CD8-positive, alpha-beta memory T cell (primary cell): ENCODE data around the gene BTBD9. TPM values are rescaled to one million over a fixed set of nuclear protein-coding genes. Genes with fewer than 3 reads are reported as not detected.
"Not testable (repeated sequence)": the region's sequence is repeated elsewhere in the genome, so short reads cannot be mapped to it uniquely, and the experiment has no call there.

ENCODE experiments used
- CTCF ChIA-PET: fragments of 350-600 bp; sonication (Branson Sonifier 250); formaldehyde crosslinking; loops from one replicate; lab custom pipeline; 2021; ENCODE audit warnings: antibody characterized with exemption; lab: Charles Lee
- POLR2A ChIA-PET: fragments of 350-600 bp; sonication (Branson Sonifier 250); formaldehyde crosslinking; loops from one replicate; lab custom pipeline; 2021; ENCODE audit warnings: antibody characterized with exemption; lab: Charles Lee
- DNase-seq, 5 donors: peaks; one replicate each; pipeline versions ENCODE4 v3.0.0 to v3.0.0-alpha.2; 2020 to 2022; ENCODE audit warnings: mixed read lengths in 1 of 5
- H3K27ac ChIP-seq: one replicate; pipeline ENCODE4 v1.7.0; 2013; ENCODE audit warnings: low read depth, mild to moderate bottlenecking, low read length, moderate library complexity
- H3K27me3 ChIP-seq: 2 replicates; pipeline ENCODE4 v1.7.0; 2013; ENCODE audit warnings: low read length, mild to moderate bottlenecking; ENCODE audit not compliant: insufficient read depth, poor library complexity, severe bottlenecking
- H3K36me3 ChIP-seq: 2 replicates; pipeline ENCODE4 v1.7.0; 2013; ENCODE audit warnings: mild to moderate bottlenecking, low read length, moderate library complexity; ENCODE audit not compliant: insufficient read depth
- H3K4me1 ChIP-seq: 2 replicates; pipeline ENCODE4 v1.7.0; 2013; ENCODE audit warnings: mild to moderate bottlenecking, low read length, moderate library complexity; ENCODE audit not compliant: insufficient read depth
- H3K4me3 ChIP-seq: 2 replicates; pipeline ENCODE4 v1.7.0; 2013; ENCODE audit warnings: mild to moderate bottlenecking, low read length
- H3K9me3 ChIP-seq: 2 replicates; pipeline ENCODE4 v1.7.0; 2013; ENCODE audit warnings: mild to moderate bottlenecking, low read length
- H3K27ac Mint-ChIP-seq, 8 donors: one replicate each; pipeline ENCODE4 v1.8.0; 2020 to 2021; ENCODE audit warnings: mixed read lengths in 8 of 8, mild to moderate bottlenecking in 6 of 8, inconsistent platforms in 3 of 8, moderate library complexity in 3 of 8
- H3K27me3 Mint-ChIP-seq, 2 donors: one replicate each; pipeline ENCODE4 v1.8.0; 2020 to 2021; ENCODE audit warnings: mixed read lengths in 2 of 2, mild to moderate bottlenecking in 1 of 2, moderate library complexity in 1 of 2
- H3K36me3 Mint-ChIP-seq, 3 donors: one replicate each; pipeline ENCODE4 v1.8.0; 2020 to 2021; ENCODE audit warnings: mixed read lengths in 3 of 3, inconsistent platforms in 1 of 3, mild to moderate bottlenecking in 1 of 3
- H3K4me1 Mint-ChIP-seq, 3 donors: one replicate each; pipeline ENCODE4 v1.8.0; 2020 to 2021; ENCODE audit warnings: mixed read lengths in 3 of 3, inconsistent platforms in 1 of 3, mild to moderate bottlenecking in 1 of 3
- H3K4me3 Mint-ChIP-seq, 7 donors: one replicate each; pipeline ENCODE4 v1.8.0; 2020 to 2021; ENCODE audit warnings: mixed read lengths in 7 of 7, mild to moderate bottlenecking in 6 of 7, moderate library complexity in 4 of 7, inconsistent platforms in 2 of 7
- H3K9me3 Mint-ChIP-seq, 5 donors: one replicate each; pipeline ENCODE4 v1.8.0; 2020 to 2022; ENCODE audit warnings: mixed read lengths in 5 of 5, mild to moderate bottlenecking in 3 of 5, moderate library complexity in 2 of 5, inconsistent platforms in 1 of 5
- polyA plus RNA-seq: library from polyadenylated mRNA; unstranded; fragments of 300-500 nt; fragmentation: Illumina TruSeq; gene quantifications from one replicate; pipeline ENCODE4 v1.2.3, GENCODE V29; 2021
- total RNA-seq, 2 experiments: library from RNA; stranded (reverse); gene quantifications; one replicate each; pipeline ENCODE4 v1.2.3, GENCODE V29; 2021

Gene BTBD9
- total and polyA plus RNA-seq, 3 experiments from 2014 or later = 12.2 to 17.7 (median 14.9) TPM

- H3K4me3 ChIP-seq, H3K27ac ChIP-seq, H3K27me3 ChIP-seq, H3K9me3 ChIP-seq, H3K4me1 Mint-ChIP-seq, DNase-seq, H3K27me3 Mint-ChIP-seq, H3K27ac Mint-ChIP-seq, H3K4me3 Mint-ChIP-seq, H3K36me3 ChIP-seq, H3K36me3 Mint-ChIP-seq, CTCF ChIA-PET, H3K4me1 ChIP-seq, POLR2A ChIA-PET, H3K9me3 Mint-ChIP-seq: not testable (repeated sequence)
Measured at GRCh38 chr6:38425788-38426488, 213.8 kb downstream of the BTBD9 start.

GRCh38 chr6:38423746-38424145, 216.0 kb downstream of the BTBD9 start:
- Mint-ChIP-seq H3K27ac (no peak overlapping the region), H3K36me3 (peaks cover 0 to 6% (median 1%) of the 10 kb centered on the region in 3 donors), H3K4me1 (peaks cover 0 to 3% (median 0%) of the 10 kb centered on the region in 3 donors), H3K9me3 (no peaks in the 10 kb centered on the region), H3K27me3 (peaks cover 0 to 2% of the 10 kb centered on the region in 2 donors), H3K4me3 (no peak overlapping the region)
- Histone ChIP-seq H3K27ac (no peak overlapping the region), H3K4me1 (no peaks in the 10 kb centered on the region), H3K4me3 (no peak overlapping the region), H3K36me3 (no peaks in the 10 kb centered on the region), H3K27me3 (no peaks in the 10 kb centered on the region), H3K9me3 (no peaks in the 10 kb centered on the region)
- ChIA-PET CTCF (no interaction called here), POLR2A (no interaction called here)
- no peak for DNase-seq

GRCh38 chr6:38420207-38420606, 219.5 kb downstream of the BTBD9 start:
- no peak overlapping the region for H3K27ac ChIP-seq
- Mint-ChIP-seq H3K36me3 (peaks cover 0 to 2% (median 1%) of the 10 kb centered on the region in 3 donors), H3K27me3 (no peaks in the 10 kb centered on the region), H3K9me3 (no peaks in the 10 kb centered on the region), H3K4me1 (no peaks in the 10 kb centered on the region), H3K27ac (no peak overlapping the region), H3K4me3 (no peak overlapping the region)
- no peaks in the 10 kb centered on the region for H3K36me3 ChIP-seq
- CTCF ChIA-PET = no interaction called here
- H3K4me1 ChIP-seq = no peaks in the 10 kb centered on the region
- no peaks in the 10 kb centered on the region for H3K9me3 ChIP-seq
- POLR2A ChIA-PET = no interaction called here
- no peak overlapping the region for H3K4me3 ChIP-seq
- DNase-seq = no peak
- no peaks in the 10 kb centered on the region for H3K27me3 ChIP-seq

- ChIA-PET POLR2A (no interaction called here), CTCF (no interaction called here)
- Histone ChIP-seq H3K9me3 (no peaks in the 10 kb centered on the region), H3K4me3 (no peak overlapping the region), H3K27ac (no peak overlapping the region), H3K27me3 (no peaks in the 10 kb centered on the region), H3K36me3 (no peaks in the 10 kb centered on the region), H3K4me1 (no peaks in the 10 kb centered on the region)
- no peak overlapping the region for H3K27ac Mint-ChIP-seq
- no peak for DNase-seq
- no peak overlapping the region for H3K4me3 Mint-ChIP-seq
- H3K9me3 Mint-ChIP-seq = no peaks in the 10 kb centered on the region
- H3K27me3 Mint-ChIP-seq = no peaks in the 10 kb centered on the region
- H3K36me3 Mint-ChIP-seq = peaks cover 0 to 1% (median 0%) of the 10 kb centered on the region in 3 donors
- H3K4me1 Mint-ChIP-seq = no peaks in the 10 kb centered on the region
Measured at GRCh38 chr6:38417521-38417920, 222.2 kb downstream of the BTBD9 start.

- Mint-ChIP-seq H3K36me3 (peaks cover 0 to 5% (median 0%) of the 10 kb centered on the region in 3 donors), H3K4me3 (no peak overlapping the region), H3K27me3 (no peaks in the 10 kb centered on the region), H3K27ac (peak overlapping the region in 1 of 8 donors; percentile 52), H3K4me1 (no peaks in the 10 kb centered on the region), H3K9me3 (no peaks in the 10 kb centered on the region)
- CTCF ChIA-PET = no interaction called here
- H3K36me3 ChIP-seq = no peaks in the 10 kb centered on the region
- no peaks in the 10 kb centered on the region for H3K27me3 ChIP-seq
- POLR2A ChIA-PET = interaction anchor here (0.6 kb wide), 1 partner anchor 59 kb away, joined by 4 read pairs; no protein-coding TSS in a partner anchor
- H3K4me3 ChIP-seq = no peak overlapping the region
- H3K4me1 ChIP-seq = no peaks in the 10 kb centered on the region
- DNase-seq = no peak
- H3K9me3 ChIP-seq = no peaks in the 10 kb centered on the region
- no peak overlapping the region for H3K27ac ChIP-seq
Measured at GRCh38 chr6:38415231-38416005, 224.3 kb downstream of the BTBD9 start.

GRCh38 chr6:38413102-38413800, 226.5 kb downstream of the BTBD9 start:
- Histone ChIP-seq H3K4me1 (no peaks in the 10 kb centered on the region), H3K27ac (no peak overlapping the region), H3K4me3 (no peak overlapping the region), H3K9me3 (no peaks in the 10 kb centered on the region), H3K36me3 (no peaks in the 10 kb centered on the region), H3K27me3 (no peaks in the 10 kb centered on the region)
- no peak overlapping the region for H3K4me3 Mint-ChIP-seq
- no peak overlapping the region for H3K27ac Mint-ChIP-seq
- peaks cover 0 to 5% (median 2%) of the 10 kb centered on the region in 3 donors for H3K4me1 Mint-ChIP-seq
- CTCF ChIA-PET = no interaction called here
- POLR2A ChIA-PET = no interaction called here
- peaks cover 0 to 5% (median 1%) of the 10 kb centered on the region in 3 donors for H3K36me3 Mint-ChIP-seq
- H3K9me3 Mint-ChIP-seq = no peaks in the 10 kb centered on the region
- H3K27me3 Mint-ChIP-seq = no peaks in the 10 kb centered on the region
- DNase-seq = no peak

GRCh38 chr6:38407192-38407591, 232.5 kb downstream of the BTBD9 start:
- Mint-ChIP-seq H3K36me3 (peaks cover 0 to 4% (median 4%) of the 10 kb centered on the region in 3 donors), H3K4me3 (no peak overlapping the region), H3K27ac (peak overlapping the region in 1 of 8 donors; percentile 26), H3K27me3 (no peaks in the 10 kb centered on the region), H3K9me3 (no peaks in the 10 kb centered on the region), H3K4me1 (peaks cover 6 to 31% (median 10%) of the 10 kb centered on the region in 3 donors)
- no peaks in the 10 kb centered on the region for H3K4me1 ChIP-seq
- H3K36me3 ChIP-seq = no peaks in the 10 kb centered on the region
- CTCF ChIA-PET = no interaction called here
- no peak overlapping the region for H3K4me3 ChIP-seq
- H3K27ac ChIP-seq = no peak overlapping the region
- DNase-seq = no peak
- POLR2A ChIA-PET = no interaction called here
- H3K9me3 ChIP-seq = no peaks in the 10 kb centered on the region
- no peaks in the 10 kb centered on the region for H3K27me3 ChIP-seq

- POLR2A ChIA-PET = no interaction called here
- Histone ChIP-seq H3K4me3 (no peak overlapping the region), H3K4me1 (no peaks in the 10 kb centered on the region), H3K9me3 (no peaks in the 10 kb centered on the region), H3K27ac (no peak overlapping the region), H3K27me3 (no peaks in the 10 kb centered on the region), H3K36me3 (no peaks in the 10 kb centered on the region)
- Mint-ChIP-seq H3K27me3 (no peaks in the 10 kb centered on the region), H3K9me3 (no peaks in the 10 kb centered on the region), H3K4me3 (no peak overlapping the region), H3K36me3 (peaks cover 0 to 4% (median 3%) of the 10 kb centered on the region in 3 donors), H3K4me1 (peaks cover 6 to 31% (median 10%) of the 10 kb centered on the region in 3 donors), H3K27ac (peak overlapping the region in 2 of 8 donors; percentile 19 to 29)
- CTCF ChIA-PET = interaction anchor here (0.5 kb wide), 1 partner anchor 29 kb away, joined by 3 read pairs; no protein-coding TSS in a partner anchor
- no peak for DNase-seq
Measured at GRCh38 chr6:38406096-38406495, 233.6 kb downstream of the BTBD9 start.
